HG03159 (cell line): ENCODE measurements around the gene VAT1L.

Experiments used
- ATAC-seq: cut with Tn5 transposase; IDR thresholded peaks from one replicate; pipeline ENCODE4 v1.9.1; 2021; ENCODE audit warnings: mild to moderate bottlenecking, moderate library complexity; ENCODE audit not compliant: unreplicated experiment

VAT1L gene

DNA sequence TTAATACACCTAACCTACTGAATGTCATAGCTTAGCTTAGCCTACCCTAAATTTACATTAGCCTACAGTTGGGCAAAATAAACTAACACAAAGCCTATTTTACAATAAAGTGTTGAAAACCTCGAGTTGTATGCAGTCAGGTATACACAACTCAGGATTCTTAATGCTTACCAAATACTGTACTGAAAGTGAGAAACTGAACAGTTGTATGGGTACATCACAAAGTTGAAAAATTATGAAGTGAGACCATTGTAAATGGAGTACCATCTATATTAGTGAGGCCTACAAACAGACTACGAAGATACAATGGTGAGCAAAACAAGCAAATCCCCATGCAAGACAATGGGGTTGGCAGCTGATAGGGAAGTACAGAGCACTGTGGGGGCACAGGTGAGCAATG lies 79.7 kb downstream of the VAT1L start:
- ATAC-seq, result peak; percentile 33

DNA sequence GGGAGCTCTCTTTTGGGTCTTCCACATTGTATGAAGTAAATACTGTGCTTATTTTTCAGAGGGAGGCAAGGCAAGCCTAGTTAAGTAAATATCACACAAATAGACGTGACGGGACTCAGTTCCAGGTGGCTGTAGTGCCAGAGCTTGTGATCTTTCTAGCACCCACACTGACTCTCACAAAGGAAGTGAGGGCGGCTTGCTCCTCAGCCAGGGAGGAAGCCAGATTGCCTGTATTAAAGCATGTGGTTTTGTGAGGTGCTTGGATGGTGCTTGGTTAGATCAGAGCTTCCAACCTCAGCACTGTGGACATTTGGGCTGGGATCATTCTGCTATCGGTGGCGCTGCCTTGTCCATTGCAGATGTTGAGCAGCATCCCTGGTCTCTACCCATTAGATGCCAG lies 80.1 kb downstream of the VAT1L start:
- peak; percentile 86 for ATAC-seq

GRCh38 chr16:77869997-77870813 lies 81.8 kb downstream of the VAT1L start:
- ATAC-seq, result no peak

DNA sequence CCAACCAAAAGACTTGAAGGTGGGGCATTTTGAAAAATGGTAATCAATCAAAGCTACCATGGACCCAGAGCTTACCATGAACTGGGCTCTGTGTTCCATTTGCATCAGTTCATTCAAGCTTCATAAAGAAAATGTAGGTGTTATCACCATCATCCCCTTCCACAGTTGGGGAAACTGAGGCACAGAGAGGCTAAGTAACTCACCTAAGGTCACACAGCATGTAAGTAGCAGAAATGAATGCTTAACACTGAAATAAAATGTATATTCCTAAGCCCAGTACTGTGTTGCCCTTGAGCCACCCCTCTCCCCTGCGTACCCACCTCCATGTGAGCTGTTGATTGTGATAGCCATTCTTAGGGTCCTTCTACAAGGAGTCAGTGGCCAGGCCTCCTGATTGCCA lies 83.6 kb downstream of the VAT1L start:
- ATAC-seq, result no peak

DNA sequence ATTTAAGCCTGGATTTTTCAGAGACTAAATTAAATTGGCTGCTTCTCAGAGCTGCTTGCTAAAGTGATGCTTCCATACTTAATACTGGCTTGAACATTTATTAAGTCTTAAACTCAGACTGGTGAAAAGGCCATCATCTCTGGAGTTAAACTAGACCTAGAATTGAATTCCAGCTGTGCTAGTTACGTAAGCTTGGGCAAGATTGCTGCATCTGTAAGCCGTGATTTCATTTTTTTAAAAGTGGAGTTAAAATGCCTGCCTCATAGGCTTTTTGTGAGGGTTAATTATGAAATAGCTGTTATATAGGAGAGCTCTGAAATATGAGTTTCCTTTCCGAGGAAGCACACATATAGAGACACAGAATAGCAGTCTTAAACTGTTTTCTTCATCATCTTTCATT lies 84.7 kb downstream of the VAT1L start:
- ATAC-seq, result no peak

DNA sequence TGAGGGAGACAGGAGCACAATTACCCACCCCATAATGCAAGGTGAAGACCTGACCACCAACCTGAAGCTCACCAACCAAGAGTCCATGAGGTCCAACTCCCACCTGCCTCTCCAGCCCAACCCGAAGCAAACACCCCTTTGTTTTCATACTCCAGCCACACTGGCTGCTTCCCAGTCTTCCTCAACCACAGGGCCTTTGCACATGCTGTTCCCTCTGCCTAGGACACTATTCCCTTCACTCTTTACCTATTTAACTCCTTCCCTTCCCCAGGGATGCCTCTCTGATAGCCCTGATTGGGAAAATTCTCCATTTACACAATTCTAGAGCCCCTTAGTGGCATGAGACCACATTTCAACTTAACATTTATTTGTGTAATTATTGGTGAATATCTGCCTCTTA lies 86.0 kb downstream of the VAT1L start:
- ATAC-seq, result no peak

DNA sequence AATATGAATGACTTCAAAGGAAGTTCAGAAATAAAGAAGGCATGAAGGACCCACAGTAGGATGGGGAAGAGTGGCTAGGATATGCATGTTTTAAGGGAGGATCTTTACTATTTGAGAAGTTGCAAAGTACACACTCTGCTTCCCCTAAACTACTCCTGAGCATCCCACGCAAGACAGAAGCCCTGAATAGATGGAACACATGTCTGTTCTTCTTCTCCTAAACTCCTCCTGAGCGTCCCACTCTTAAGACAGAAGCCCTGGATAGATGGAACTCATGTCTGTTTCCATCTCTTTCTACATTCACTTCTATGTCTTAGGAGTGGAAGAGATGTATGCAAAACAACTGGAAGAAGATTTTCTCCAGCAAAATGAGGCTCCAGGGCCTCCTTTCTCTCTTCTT lies 88.4 kb downstream of the VAT1L start:
- no peak for ATAC-seq

DNA sequence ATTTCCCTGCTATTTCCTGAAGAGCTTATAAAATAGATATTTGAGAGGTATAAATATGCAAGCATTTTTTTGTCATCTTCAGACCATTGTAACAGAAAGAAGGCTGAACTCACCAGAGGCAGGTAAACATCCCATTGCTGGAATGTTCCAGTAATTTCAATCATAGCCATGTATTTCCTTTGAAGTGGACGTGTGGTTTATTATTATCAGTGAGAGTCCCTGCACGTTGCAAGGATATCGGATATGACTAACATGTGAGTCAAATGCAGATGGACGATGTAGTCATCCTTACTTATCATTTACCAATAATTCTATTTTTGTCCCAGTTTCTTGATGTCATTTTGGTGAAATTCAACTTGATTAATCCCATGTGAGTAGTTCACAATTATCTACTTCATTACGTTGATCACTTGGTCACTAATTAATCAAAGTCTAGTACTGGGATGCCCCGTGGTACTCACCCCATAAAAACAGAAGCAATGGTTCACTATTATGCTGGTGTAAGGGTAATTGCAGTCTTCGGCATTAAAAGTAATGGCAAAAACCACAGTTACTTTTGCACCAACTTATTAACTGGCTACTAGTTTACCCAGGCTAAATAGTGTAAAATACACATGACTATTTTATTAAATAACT lies 89.5 kb downstream of the VAT1L start:
- ATAC-seq, result no peak

- no peak for ATAC-seq
These were observed 93.1 kb downstream of the VAT1L start for GRCh38 chr16:77881355-77882030.

- ATAC-seq, result no peak
These were observed 94.0 kb downstream of the VAT1L start for GRCh38 chr16:77882358-77882757.

GRCh38 chr16:77885571-77886295 lies 97.4 kb downstream of the VAT1L start:
- ATAC-seq, result no peak

- no peak for ATAC-seq
These were observed 100.5 kb downstream of the VAT1L start for GRCh38 chr16:77888871-77889270.

GRCh38 chr16:77890075-77890474 lies 101.7 kb downstream of the VAT1L start:
- ATAC-seq, result no peak

DNA sequence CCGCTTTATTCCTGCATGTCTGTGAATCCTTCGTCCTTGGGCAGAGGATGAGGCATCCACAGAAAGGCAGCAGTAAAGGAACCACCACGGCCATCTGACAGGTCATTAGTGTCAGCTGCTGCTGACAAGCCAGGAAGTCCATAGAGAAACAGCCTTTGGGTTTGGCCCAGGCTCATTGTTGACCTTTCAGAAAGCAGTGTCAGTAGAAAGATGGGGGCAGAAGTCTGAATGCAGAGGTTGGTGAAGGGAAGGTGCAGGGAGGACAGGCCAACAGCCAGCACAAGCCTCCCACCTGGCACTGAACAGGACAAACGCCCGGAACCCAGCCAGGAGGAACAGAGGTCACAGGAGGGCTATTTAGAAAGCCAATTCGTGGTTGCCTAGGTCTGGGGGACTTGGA lies 105.8 kb downstream of the VAT1L start:
- no peak for ATAC-seq

DNA sequence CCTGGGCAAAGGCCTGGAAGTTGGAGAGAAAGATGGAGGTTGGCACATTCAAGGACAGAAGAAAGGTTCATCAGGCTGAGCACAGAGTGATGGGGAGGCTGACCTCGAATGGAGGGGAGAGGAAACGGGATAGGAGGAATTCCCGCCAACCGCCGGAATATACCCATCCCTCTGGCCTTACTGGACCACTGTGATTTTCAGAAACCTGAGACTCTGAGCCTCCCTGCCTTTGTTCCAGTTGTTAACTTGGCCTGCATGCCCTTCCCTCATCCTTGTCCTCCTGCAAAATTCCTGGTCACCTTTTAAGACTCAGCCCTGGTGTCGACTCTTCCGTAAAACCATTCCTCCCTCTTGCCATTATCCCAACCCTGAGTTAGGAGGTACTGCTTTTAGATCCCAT lies 107.6 kb downstream of the VAT1L start:
- no peak for ATAC-seq

DNA sequence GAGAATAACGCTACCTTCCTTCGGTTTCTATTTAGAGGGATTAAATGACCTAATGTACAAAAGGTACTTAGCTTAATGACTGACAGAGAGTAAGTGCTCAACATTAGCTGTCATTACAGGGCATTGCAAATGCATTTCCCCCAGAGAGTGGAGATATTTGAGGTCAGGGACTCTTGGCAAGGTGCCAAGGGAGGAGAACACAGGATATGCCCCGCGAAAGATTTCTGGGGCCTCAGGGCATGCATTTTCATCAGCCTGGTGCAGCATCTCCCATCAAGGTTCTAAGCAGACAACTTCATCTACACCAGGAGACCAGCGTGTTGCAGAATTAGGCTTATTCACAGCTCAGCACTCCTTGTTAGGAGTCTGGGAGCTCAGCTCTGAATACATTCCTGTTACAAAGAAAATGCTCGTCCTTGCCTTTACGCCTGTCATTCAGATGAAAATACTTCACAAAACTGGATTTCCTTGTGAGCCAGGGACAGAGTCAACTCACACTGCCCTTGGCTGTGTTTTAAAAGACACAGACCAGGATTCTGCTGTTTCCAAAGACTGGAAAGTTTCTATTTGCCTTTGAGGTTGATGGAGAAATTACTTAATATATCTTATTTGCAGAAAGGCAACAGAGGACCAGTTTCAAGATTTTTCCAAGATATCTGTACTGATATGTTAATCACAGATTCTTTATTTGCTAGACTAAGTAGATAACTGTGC lies 108.2 kb downstream of the VAT1L start:
- ATAC-seq, result no peak

- no peak for ATAC-seq
These were observed 108.7 kb downstream of the VAT1L start for GRCh38 chr16:77897129-77897437.

GRCh38 chr16:77897831-77898605 lies 109.7 kb downstream of the VAT1L start:
- no peak for ATAC-seq

DNA sequence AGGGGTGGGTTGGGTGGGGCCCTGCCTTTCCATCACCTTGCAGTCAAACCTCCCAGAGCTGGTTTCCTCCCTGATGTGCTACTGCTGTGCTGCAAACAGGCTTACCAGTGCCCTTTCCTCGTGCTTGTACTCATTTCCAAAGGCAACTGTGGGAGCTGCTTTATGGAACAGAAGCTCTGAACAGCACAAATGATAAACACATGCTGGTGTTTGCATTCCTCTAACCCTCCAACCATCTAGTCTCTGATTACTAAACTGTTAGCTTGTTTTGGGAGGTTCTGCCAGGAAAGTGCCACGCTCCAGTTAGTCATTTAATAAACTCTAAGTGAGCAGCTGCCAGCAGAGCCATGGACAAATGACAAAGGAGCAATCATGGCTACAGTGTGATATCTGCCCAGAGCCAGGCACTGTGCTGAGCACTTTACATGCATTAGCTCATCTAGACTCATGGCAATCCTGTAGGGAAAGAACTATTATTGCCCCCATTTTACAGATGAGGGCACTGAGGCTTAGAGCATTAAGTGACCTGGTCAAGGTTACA lies 110.4 kb downstream of the VAT1L start:
- ATAC-seq, result no peak

DNA sequence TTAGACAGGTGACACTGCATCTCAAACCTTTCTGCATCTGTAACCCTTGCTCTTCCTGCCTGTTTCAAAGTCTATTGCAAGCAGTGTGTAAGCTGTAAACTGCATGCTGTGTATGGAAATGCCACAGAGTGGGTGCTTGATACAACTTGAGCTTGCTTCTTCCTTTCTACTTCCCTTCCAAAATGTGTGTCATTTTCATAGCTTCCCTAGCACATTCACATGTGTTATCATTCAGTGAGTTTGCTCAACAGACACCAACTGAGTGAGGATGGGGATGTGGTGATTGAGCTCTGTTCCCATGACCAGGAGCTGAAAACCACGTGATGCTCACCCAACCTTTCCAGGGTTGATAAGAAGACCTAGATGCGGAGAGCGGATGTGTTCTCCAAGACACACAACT lies 111.1 kb downstream of the VAT1L start:
- no peak for ATAC-seq
